GM19395 (cell line): ENCODE data around the gene STMN3.
"Not testable (repeated sequence)": the region's sequence is repeated elsewhere in the genome, so short reads cannot be mapped to it uniquely, and the experiment has no call there.

ENCODE experiments used
- ATAC-seq: cut with Tn5 transposase; IDR thresholded peaks from one replicate; pipeline ENCODE4 v1.9.1; 2021; ENCODE audit warnings: mild to moderate bottlenecking, moderate library complexity; ENCODE audit not compliant: unreplicated experiment

STMN3 gene

DNA sequence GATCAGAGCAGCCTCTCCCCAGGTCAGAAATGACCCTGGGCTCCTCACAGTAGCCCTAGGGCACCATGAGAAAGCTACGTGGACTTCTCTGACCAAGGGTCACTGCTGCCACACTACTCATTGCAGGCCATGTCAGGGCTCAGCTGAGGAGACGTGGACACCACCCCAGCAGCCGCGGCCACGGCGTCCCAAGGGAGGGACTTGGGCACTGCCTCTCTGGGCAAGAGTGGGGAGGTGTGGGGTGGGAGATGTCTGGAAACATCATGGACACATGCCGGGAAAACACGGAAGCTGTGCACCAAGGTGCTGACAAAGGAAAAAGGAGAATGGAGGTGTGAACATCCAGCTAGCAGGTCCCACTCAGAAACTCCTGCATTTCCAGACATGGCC, 35.4 kb downstream of the STMN3 start:
- ATAC-seq, result no peak

GRCh38 chr20:63617092-63617875, 35.9 kb downstream of the STMN3 start:
- no peak for ATAC-seq

- not testable (repeated sequence) for ATAC-seq
Observed at GRCh38 chr20:63613863-63614594, 39.2 kb downstream of the STMN3 start.

- no peak for ATAC-seq
Observed at GRCh38 chr20:63612276-63612931, 40.8 kb downstream of the STMN3 start.

GRCh38 chr20:63611646-63612045, 41.6 kb downstream of the STMN3 start:
- no peak for ATAC-seq

DNA sequence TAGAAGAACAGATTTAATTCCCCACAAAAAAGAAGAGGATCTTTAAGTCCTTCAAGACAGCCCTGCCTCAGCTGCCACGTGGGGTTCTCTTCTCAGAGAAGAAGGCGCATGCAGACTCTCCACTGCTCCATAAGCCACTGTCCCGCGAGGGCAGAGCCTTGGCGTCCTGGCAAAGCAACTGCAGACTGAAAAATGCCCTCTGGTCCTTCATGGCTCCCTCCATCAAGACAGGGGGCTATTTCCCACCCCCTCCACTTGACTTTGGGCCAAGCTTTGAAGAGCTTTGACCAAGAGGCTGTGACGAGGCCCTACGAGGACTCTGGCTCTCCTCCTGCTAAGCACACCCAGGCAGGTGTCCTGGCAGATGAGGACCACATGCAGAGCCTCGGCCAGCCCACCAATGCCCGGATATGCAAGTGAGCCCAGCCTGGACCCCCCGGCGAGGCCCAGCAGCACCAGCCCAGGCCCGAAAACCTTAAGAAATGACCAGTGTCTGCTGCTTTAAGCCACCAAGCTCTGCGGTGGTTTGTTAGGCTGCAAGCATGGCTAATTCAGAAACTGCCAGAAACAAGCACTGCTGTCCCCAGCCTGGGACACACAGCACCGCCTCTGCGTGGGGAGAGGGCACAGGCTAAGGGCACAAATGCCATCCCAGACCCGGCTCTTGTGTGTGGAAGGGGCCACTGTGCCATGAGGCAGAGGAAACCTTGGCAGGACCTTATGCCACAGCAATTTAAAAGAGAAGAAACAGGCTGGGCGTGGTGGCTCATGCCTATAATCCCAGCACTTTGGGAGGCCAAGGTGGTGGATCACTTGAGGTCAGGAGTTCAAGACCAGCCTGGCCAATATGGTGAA, 42.4 kb downstream of the STMN3 start:
- no peak for ATAC-seq

- no peak for ATAC-seq
Observed at GRCh38 chr20:63606686-63607085, 46.5 kb downstream of the STMN3 start.

GRCh38 chr20:63602321-63602720, 50.9 kb downstream of the STMN3 start:
- ATAC-seq, result no peak

GRCh38 chr20:63601679-63602078, 51.5 kb downstream of the STMN3 start:
- ATAC-seq, result not testable (repeated sequence)

DNA sequence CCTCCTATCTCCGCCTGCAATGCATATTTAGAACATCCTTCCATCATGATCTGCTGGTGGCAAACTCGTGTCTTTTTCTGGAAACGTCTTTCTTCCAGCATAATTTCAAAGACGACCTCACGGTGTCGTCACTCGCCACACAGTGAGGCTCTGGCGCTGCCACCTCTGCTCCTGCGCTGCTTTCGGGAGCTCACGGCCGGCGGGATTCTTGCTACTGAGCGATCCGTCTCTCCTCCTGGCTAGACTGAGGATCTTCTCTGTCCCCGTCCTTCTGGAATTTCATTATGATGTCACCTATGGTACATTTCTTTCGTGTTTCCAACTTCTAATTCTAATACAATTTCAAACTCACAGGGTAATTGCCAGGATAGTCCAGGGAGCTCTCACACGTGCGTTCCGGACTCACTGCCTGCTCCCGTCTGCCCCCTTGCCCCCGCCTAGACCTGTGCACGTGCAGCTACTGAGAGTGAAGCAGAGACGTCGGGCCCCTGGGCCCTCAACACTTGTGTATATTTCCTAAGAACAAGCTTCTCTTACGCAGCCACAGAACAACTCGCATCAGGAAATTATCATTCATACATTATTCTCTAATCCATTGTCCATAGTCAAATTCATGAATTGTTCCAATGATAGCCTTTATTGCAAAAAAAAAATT, 53.7 kb downstream of the STMN3 start:
- ATAC-seq, result no peak

GRCh38 chr20:63598479-63599395, 54.5 kb downstream of the STMN3 start:
- ATAC-seq, result no peak

GRCh38 chr20:63597651-63598478, 55.4 kb downstream of the STMN3 start:
- ATAC-seq, result no peak

DNA sequence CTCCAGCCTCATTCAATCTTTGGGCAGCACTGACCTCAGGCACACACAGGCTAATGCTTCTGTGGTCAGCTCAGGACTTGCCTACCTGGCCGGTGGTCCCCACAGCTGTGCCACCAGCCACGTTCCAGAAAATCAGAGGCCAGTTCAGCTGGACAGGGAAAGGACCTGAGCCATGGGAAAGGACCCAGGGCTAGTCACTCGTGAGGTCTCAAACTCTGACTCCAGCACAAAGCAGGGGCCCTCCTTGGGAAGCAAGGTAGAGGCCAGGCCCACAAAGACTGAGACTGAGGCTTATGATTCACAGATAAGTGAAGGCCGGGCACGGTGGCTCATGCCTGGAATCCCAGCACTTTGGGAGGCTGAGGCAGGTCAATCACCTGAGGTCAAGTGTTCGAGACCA, 56.8 kb downstream of the STMN3 start:
- no peak for ATAC-seq

DNA sequence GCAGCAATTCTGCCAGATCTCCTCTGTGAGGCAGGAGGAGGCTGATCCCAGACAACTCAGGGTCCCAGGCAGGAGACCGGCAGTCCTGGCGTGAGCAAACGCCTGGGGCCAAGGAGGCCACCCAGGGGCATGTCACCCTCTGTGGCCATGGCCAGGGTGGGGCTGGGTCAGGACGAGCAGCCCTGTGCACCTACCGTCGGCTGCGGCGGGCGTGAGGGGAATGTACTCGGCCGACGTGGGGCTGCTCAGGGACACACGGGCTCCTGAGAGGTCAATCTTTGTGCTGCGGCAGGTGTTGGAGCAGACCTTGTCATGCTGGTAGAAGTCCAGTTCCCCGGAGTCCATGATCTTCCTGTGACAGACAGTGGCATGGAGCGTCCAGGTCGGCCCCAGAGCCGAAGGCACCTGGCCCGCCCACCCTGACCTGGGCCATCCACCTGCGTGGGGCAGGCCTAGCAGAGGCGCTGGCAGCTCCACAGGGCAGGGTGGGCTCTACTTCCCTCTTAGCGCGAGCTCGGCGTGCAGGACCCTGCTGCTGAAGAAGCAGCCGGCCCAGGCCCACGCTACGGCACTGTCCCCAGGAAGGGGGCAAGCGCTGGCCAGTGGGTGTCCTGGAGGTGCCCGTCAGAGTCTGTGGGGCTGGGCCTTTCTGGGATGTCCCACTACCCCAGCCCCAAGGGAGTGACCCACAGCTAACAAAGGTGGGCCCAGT, 57.7 kb downstream of the STMN3 start:
- ATAC-seq, result no peak

DNA sequence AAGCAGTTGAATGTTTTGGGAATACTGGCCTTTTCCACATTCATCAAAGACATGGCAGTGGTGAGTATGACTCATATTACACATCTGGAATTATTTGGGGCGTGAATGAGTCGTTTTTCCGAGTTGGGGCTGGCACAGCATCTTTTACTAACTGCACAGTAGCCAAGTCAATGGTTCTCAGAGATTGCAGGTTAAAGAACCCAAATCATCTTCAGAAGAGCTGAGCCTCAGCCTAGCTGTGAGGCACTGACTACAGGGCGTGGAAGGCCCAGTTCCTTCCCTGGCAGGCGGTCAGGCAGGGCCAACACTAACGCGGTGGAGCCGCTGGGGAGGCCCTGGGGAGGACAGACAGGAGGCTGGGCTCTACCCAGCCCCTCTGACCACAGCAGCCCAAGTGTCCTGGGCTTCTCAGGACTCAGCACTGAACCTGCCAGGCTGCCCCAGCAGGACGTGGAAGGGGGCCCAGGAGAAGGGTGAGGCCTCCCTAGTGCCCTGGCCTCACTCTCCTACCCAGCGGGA, 59.1 kb downstream of the STMN3 start:
- no peak for ATAC-seq

GRCh38 chr20:63592661-63593060, 60.6 kb downstream of the STMN3 start:
- no peak for ATAC-seq

GRCh38 chr20:63591786-63592355, 61.4 kb downstream of the STMN3 start:
- no peak for ATAC-seq
